Measurements from ENCODE around the gene ZSCAN5A.

Gene ZSCAN5A

DNA sequence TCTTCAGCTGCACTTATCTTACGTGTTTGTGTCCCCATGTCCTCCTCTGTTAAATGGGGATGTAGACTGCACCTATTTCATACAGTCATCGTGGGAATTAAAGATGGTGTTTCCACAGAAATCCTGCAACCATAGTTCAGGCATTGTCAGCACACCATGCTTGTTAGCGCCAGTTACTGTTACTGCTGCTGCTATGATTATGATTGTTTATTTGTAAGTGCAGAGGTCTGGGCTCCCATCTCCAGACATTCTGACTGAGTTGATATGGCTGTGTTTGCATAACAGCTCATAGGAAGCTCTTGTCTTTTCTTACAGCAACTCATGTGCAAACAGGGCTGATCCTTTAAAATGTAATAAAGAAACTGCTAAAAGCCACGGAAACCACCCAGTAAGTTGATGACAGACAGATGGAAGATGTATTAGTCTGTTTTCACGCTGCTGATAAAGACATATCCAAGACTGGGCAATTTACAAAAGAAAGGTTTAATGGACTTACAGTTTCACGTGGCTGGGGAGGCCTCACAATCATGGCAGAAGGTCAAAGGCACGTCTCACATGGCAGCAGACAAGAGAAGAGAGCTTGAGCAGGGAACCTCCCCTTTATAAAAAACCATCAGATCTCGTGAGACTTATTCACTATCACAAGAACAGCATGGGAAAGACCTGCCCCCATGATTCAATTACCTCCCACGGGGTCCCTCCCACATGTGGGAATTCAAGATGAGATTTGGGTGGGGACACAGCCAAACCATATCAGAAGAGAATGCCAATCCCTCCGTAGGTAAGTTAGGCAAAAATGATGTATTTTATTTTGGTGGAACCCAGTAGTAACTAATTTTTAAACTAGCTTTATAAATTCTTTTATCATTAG is 1.6 kb downstream of the ZSCAN5A start:
- no peak for DNase-seq (ENCODE audit: low spot score)

DNA sequence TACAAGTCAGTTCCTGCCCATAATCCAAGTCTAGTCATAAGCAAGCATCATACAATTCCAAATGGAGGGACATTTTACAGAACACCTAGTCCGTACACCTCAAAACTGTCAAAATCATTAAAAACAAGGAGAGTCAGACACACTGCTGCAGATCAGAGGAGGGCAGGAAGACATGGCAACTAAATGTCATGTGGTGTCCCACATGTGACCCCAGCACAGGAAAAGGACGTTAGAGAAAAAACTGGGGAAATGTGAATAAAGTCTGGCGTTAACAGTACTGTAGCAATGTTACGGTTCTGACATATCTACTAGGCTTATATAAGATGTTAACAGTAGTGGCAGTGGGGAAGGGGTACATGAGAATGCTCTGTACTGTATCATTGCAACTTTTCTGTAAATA is 2.3 kb downstream of the ZSCAN5A start:
- no peak for DNase-seq (ENCODE audit: low spot score)

DNA sequence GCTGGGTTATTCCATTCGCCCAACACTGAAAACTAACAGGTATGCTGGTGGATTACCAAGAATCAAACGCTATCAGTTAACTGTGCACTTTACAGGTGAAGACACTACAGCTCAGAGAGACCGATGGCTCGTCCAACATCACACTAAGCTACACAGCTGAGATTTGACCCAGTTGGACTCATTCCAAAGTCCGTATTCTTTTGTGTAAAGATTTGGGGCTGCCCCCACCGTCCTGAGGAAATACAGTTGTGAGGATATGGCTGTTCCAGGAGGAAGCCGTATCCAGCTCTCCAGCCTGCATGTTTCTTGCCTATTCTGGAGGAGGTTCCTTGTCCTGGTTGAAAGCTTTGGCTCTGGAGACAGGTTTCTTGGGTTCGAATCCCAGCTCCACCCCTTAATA is 4.2 kb downstream of the ZSCAN5A start:
- no peak for DNase-seq (ENCODE audit: low spot score)

DNA sequence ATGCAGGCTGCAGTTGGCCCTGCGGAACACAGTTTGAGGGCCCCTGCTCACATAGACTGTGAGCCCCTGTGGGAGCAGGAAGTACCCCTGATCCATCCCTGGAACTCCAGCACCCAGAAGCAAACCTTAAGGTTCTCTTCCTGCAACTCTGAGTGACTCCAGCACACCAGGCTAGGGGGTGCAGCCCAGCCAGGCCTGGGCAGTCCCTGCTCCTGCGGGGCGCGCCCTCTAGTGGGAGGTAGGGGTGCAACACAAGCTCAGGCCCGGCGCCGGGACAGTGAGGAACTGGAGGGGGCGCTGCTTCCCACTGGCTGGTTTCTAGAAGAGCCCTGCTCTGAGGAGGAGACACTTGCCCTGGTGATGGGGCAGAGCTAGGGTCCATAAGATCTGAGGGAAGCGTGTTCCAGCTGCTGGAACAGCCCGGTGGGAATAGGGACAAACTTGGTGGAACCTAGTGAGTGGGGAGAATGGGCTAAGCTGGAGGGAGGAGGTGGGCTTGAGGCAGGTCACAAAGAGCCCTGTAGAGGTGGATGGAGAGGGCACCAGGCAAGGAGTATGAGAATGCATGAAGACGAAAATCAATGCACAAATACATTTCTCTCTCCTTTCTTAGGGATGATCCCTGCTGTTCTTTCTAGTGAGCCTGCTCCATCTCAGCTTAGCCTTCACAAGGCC is 5.0 kb downstream of the ZSCAN5A start:
- DNase-seq (ENCODE audit: low spot score) = peak; percentile 83

DNA sequence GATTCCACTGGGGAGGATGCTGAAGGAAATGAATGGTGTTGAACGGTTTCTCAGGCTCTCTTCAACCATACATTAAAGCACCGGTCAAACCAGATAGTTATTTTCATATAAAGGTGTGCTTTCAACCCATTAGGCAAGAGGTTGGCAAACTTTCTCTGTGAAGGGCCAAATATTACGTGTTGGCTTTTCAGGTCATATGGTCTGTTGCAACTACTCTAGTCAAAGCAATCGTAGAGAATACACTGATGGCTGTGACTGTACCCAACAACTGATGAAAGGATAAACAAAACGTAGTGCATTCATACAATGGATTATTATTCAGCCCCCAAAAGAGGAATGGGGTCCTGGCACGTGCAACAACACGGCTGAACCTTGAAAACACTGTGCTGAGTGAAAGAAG is 5.8 kb downstream of the ZSCAN5A start:
- no peak for DNase-seq (ENCODE audit: low spot score)

DNA sequence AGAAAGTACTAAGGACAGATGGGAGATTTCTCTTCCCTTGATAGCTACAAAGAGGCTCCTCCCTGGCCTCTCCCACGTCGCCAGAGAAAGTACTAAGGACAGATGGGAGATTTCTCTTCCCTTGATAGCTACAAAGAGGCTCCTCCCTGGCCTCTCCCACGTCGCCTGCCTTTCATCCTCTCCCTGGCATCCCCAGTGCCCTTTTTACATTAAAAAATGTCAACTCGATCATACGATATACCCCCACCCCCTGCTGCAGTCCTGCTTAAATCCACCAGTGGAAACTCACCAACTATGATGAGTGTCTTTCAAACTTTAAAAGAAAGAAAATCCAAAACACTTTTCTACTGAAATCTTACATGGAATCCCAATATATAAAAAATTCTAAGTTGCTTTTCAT is 7.6 kb downstream of the ZSCAN5A start:
- peak; percentile 49 for DNase-seq (ENCODE audit: low spot score)

DNA sequence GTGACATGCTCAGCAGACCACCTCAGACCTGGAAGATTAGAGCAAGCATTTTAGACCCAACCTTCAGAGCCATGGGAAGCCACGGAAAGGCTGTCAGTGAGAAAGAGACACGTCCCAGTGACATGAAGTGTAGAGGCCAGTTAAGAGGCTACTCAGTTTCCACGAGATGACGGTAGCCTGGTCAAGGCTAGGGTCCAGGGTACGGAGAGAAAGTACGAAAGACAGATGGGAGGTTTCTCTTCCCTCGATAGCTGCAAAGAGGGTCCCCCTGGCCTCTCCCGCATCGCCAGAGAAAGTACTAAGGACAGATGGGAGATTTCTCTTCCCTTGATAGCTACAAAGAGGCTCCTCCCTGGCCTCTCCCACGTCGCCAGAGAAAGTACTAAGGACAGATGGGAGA is 8.6 kb downstream of the ZSCAN5A start:
- peak; percentile 48 for DNase-seq (ENCODE audit: low spot score)

DNA sequence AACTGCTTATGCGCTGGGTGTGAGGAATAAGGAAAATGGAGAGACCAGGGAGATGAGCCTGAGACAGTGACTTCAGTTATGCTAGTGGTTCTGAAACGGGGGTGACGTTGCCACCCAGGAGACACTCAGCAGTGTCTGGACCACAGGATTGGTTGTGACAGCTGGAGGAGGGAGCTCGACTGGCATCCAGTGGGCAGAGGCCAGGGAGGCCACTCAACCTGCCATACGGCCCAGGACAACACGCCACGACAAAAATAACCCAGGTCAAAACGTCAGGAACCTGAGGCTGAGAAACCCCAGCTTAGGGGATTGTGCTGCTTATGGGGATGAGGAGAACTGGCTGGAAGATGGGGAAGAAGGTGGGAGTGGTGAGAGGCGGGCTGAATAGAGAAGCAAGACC is 10.4 kb downstream of the ZSCAN5A start:
- no peak for DNase-seq (ENCODE audit: low spot score)

DNA sequence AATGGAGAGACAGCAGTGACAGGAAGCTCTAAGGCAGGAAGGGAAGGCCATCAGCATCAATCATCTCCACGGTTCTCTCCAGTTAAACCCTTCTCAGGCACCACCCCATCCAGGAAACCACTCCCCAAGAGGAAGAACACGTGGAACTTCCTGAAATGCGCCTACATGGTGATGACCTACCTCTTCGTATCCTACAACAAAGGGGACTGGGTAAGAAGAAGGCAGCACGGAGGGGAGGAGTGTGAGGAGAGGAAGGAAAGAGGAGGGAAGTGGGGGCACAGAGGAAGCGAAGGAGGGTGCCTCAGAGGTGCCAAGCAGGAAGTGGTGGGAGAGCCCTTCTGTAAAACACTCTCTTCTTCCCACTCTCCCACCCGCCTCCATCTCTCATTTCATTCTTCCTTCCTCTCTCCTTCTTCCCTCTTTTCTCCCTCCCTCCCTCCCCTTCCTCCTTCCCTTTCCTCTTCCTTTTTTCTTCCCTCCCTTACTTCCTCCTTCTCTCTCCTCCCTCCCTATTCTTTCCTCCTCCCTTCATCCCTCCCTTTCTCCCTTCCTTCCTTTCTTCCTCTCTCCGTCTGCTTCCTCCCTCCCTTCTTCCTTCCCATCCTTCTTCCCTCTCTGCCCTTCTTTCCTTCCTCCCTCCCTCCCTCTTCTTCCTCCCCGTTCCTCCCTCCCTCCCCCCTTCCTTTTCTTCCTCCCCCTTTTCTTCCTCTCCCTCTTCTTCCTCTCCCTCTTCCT is 12.6 kb downstream of the ZSCAN5A start:
- no peak for DNase-seq (ENCODE audit: low spot score)

DNA sequence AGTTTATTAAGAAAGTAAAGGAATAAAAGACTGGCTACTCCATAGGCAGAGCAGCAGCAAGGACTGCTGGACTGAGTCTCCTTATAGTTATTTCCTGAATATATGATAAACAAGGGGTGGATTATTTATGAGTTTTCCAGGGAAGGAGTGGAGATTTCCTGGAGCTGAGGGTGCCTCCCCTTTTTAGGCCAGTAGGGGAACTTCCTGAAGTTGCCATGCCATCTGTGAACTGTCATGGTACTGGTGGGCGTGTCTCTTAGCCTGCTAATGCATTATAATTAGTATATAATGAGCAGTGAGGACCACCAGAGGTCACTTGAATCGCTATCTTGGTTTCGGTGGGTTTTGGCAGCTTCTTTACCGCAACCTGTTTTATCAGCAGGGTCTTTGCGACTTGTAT is 13.5 kb downstream of the ZSCAN5A start:
- no peak for DNase-seq (ENCODE audit: low spot score)

DNA sequence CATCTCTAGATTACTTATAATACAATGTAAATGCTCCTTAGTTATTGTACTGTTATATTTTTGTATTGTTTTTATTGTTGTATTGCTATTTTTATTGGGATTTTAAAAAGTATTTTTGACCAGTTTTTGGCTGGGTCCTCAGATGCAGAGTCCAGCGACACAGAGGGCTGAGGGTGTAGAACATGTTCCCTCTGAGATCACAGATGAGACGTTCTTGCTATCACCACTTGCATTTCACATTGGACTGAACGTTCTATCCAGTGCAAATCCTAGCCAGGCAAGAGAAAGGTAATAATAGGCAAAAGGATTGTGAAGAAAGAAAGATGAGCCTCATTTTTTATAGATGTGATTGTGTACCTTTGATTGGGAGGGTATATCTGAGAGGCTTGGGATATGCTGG is 15.0 kb downstream of the ZSCAN5A start:
- DNase-seq (ENCODE audit: low spot score) = no peak

DNA sequence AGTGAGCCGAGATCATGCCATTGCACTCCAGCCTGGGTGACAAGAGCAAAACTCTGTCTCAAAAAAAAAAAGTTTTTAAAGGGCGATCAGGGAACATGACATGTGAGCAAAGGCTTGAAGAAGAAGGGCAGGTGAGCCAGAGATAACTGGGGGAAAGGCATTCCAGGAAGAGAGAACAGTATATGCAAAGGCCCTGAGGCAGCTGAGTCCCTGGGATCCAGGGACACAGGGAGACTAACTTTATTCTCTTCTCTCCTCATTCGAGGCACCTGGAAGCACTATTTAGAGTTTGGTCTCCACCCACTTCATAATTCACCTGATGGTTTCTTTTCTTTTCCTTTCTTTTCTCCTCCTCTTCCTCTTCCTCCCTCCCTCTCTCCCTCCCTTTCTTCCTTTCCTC is 17.6 kb downstream of the ZSCAN5A start:
- no peak for DNase-seq (ENCODE audit: low spot score)

DNA sequence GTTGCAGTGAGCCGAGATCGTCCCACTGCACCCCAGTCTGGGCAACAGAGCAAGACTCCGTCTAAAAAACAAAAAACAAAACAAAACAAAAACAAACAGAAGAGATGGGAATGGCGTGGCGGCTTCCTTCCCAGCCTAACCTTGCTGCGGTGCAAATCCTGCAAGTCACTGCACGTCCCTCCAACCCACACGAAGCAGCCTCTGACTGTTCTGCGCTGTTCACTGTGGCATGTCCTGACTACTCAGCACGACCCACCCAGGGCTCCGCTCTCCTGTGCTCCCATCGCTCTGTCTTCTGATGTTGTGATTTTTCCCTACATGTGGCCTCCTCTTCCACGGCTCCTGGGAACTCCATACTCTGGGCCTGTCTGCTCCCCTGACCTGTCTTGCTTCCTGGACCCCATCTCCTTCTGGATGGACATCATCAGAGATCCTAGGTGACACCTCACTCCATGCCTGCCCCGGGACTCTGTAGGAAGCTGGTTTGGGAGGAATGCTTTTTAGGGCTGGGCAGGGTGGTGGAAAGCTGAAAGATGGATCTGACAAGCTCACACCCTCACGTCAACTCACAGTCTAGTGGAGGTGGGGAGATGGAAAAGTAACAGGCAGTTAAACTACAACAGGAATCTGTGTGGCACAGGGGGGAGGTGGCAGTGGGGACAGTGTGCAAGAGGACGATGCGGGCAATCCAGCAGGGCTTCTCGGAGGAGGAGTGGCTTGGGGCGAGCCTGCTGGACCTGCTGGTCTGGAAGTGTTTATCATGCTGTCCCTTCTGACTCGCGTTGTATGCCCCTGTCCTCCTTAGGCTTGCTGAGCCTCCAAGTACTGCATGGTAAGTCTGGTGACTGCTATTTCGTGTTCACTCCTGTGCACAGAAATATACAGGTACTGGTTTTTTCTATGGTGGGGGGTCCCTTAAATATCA is 18.8 kb downstream of the ZSCAN5A start:
- no peak for DNase-seq (ENCODE audit: low spot score)

DNA sequence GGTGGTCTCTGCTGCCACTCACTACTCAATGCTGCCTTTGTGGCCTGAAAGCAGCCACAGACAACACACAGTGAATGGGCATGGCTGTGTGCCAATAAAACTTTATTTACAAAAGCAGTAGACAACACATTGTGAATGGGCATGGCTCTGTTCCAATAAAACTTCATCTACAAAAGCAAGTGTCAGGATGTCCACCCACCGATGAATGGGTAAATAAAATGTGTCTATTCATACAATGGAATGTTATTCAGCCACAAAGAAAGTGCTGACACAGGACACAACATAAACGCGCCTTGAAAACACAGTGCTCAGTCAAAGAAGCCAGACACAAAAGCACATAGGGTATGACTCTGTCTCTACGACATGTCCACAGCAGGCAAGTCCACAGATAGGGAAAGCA is 20.1 kb downstream of the ZSCAN5A start:
- DNase-seq (ENCODE audit: low spot score) = no peak

DNA sequence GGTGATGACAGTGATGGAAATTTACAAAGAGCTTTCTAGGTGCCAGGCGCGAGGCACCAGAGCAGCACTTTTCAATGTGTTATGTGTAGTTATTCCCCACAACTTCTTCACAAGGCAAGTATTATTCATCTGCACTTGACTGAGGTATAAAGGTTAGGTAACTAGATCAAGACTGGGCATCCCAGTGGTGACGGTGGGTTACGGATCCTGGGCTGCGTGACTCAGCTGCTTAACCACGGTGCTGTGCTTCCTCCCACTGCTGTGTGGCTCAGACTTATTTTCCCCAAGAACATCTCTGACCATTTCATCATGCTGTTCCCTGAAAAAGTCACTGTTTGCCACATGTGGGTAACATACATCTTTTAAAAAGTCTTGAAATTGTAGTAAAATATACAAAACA is 22.8 kb downstream of the ZSCAN5A start:
- no peak for DNase-seq (ENCODE audit: low spot score)

DNA sequence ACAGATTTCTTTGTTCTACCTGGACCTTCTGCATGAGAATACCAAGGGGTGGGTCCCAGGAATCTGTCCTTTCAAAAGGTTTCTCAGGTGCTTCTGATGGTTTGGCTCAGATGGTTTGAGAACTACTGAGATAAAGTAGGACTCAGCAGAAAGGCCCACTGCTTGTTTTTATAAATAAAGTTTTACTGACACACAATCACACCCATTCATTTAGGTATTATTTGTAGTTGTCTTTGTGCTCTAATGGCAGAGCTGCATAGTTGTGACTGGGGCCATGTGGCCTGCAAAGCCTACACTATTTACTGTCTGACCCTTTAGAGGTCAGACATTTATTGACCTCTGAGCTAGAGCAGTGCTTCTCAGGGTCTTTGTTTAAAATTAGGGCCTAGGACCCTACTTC is 24.5 kb downstream of the ZSCAN5A start:
- DNase-seq (ENCODE audit: low spot score) = no peak

DNA sequence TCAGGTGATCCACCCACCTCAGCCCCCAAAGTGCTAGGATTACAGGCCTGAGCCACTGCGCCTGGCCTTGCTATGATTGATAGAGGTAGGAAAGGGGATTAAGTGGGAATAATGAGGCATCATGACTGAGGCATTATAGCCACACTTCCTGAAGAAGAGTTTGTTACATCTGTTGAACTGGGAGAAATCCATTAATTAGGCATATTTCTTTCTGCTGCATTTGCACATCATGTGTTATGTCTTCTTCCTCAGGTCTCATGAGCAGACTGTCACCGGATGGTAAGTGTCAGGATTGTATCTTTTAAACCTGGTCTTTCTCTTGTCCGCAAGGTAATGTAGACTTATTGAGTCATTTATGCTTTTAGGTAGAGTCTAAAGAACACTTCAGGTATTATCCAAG is 29.9 kb downstream of the ZSCAN5A start:
- DNase-seq (ENCODE audit: low spot score) = no peak

DNA sequence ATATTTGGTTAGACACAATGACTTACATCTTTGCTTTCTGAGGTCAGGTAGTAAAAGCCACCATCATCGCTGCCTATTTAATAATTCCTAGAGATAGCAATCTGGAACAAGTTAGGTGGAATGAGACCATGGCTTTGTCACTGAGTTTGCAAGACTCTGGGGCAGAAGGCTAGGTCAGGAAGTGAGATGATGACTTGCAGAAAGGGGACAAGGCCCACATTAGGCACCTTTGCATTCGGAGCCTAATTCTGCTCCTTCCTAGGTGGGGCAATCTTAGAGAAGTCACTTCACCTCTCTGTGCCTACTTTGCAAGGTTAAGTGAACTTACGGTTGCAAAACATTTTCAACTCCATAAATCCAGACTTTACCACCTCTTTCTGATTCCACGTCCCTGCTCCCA is 31.8 kb downstream of the ZSCAN5A start:
- no peak for DNase-seq (ENCODE audit: low spot score)

DNA sequence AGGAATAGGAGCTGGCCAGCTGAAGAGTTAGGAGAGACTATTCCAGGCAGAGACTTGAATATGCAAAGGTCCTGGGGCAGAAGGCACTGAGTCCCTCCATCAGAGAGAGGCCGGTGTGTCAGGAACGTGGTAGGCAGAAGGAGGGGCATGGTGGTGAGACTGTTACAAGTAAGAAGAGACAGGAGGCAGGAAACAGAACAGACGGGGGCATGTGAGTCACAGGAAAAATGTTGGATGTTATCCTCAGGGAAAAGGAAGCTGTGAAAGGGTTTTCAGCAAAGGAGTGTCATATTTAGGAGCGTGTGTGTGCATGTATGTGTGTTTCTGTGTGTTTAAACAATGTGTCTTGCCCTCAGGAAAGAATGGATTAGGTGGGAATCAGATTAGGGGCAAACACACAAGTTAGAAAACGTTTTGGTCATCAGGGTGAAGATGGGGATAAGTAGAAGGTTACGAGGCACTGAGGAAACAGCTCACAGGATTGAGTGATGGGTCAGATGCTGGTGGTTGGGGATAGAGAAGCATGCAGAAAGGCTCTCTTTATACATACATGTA is 41.0 kb downstream of the ZSCAN5A start:
- DNase-seq (ENCODE audit: low spot score) = no peak

DNA sequence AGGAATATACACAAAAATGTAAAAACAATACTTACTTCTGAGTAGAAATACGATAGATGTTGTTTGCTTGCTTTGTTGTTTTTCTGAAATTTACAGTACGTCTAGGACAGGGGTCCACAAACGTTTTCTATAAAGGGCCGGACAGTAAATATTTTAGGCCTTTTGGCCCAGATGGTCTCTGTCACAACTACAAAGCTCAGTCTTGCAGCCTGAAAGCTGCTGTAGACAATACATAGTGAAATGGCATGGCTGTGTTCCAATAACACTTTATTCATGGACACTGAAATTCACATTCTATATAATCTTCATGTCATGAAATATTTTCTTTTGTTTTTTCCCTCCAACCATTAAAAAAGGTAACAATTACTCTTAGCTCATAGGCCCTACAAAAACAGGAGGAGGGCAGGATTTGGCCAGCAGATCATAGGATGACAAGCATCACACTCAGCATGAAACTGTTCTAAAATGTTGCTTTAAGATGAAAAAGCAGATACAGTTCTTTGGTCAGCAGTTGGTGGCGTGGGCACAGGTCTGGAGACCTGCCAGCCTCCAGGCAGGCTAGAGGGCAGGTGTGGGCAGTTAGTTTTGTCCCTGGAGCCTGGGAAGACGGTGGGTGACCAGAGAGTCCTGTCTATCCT is 42.4 kb downstream of the ZSCAN5A start, which contains the start of gene EDDM13:
Gene EDDM13 (plus strand): TSS at position 588 of the 638 bp plus-strand sequence. CDS start 87 bp downstream, outside the sequence.
- DNase-seq (ENCODE audit: low spot score) = no peak

DNA sequence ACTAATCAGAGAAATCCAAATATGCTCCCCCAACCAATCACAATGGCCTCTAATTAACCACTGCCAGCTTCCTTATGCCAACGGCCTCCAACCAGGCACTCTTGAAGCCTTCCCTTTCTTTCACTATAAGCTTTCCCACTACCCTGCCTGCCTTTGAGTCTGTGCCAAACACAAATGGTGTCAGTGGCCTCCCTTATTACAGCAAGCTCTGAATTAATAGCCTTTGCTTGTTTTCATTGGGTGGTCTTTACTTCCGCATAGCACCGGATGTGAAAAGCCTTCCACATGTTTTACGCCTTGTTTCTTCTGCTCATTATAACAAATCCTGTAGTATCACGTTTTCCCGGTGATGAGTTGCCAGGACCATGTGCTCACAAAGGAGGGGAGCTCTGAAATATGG is 43.5 kb downstream of the ZSCAN5A start:
- DNase-seq (ENCODE audit: low spot score) = no peak

All from D341Med (cell line).